Fibroblast of villous mesenchyme (primary cell): Measurements from ENCODE around the gene BBS2. TPM values are rescaled to one million over a fixed set of nuclear protein-coding genes. Genes with fewer than 3 reads are reported as not detected.
"Not testable (repeated sequence)": the region's sequence is repeated elsewhere in the genome, so short reads cannot be mapped to it uniquely, and the experiment has no call there.

Experiments
- DNase-seq: peaks from one replicate; pipeline ENCODE4 v3.0.0-alpha.2; 2010; ENCODE audit warnings: low read depth
- H3K4me3 ChIP-seq: 2 replicates; pipeline ENCODE4 v1.5.1; 2011; ENCODE audit warnings: low read depth, mild to moderate bottlenecking, low read length
- CTCF ChIP-seq: IDR thresholded peaks from 2 replicates; pipeline ENCODE4 v1.5.1; 2012; ENCODE audit warnings: low read depth, mild to moderate bottlenecking, low read length; ENCODE audit not compliant: insufficient read depth
- total RNA-seq: library from RNA; depleted of rRNA; stranded (reverse); fragments of >200 nt; gene quantifications from 2 replicates; pipeline ENCODE4 v1.2.3, GENCODE V29; 2012

BBS2 gene
- total RNA-seq, 1 donor: 60.5 TPM

- DNase-seq: no peak
- no peak overlapping the region for H3K4me3 ChIP-seq
- no peak for TF ChIP-seq CTCF
Measured at GRCh38 chr16:56493126-56493525, 26.7 kb downstream of the BBS2 start.

DNA sequence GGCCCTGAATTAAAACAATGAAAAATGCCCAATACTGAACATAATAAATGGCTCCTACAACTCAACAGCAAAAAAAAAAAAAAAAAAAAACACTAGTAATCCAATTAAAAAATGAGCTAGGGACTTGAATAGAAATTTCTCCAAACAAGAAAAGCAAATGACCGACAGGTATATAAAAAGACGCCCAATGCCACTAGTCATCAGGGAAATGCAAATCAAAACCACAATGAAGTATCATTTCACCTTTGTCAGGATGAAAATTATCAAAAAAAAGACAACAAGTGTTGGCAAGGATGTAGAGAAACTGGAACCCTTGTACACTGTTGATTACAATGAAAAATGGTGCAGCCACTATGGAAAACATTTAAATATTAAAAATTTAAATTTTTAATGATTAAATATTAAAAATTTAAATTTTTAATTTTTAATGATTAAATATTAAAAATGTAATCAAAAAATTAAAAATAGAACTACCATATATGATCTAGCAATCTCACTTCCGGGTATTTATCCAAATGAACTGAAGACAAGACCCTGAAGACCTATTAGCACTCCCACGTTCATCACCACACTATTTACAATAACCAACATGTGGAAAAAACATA lies 28.1 kb downstream of the BBS2 start:
- no peak for DNase-seq
- H3K4me3 ChIP-seq: no peak overlapping the region
- TF ChIP-seq CTCF: no peak

GRCh38 chr16:56488868-56489267 lies 31.0 kb downstream of the BBS2 start:
- H3K4me3 ChIP-seq, DNase-seq: not testable (repeated sequence)

DNA sequence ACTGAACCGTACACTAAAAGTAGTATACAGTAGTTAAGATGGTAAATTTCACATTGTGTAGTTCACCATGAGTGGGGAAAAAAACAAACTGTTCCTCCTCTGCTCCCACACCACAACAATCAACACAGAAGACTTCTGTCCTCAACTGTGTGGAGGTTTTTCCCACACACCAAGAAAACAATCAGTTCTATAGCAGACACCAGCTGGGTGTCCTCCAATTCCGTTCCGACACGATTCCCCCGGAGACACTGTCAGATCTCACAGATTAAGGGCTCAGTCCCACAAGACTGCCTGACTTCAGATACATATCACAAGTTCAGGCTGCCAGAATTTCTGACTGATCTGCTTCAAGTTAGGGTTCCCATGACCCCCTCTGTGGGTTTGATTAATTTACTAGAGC lies 31.8 kb downstream of the BBS2 start:
- no peak for TF ChIP-seq CTCF
- no peak overlapping the region for H3K4me3 ChIP-seq
- no peak for DNase-seq

- no peak for TF ChIP-seq CTCF
- no peak for DNase-seq
- H3K4me3 ChIP-seq: no peak overlapping the region
Measured at GRCh38 chr16:56483394-56483793, 36.4 kb downstream of the BBS2 start.

DNA sequence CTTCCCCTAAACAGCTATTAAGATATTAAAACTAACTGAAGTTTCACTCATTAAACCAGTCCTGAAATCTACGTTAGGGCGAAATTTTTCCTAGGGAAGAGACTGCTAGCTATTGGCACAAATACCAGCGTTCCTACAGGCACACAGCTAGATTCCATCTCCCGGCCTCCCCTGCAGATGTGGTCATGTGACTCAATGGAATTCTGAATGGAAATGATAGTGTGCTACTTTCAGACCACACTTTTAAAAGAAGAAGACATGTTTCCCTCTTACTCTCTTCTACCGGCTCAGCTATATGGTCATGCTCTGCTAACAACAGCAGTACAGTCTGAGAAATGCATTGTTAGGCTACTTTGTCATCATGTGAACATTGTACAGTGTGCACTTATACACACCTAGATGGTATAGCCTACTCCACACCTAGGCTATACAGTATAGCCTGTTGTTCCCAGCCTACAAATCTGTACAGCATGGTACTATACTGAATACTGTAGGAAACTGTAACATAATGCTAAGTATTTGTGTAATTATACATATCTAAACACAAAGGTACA lies 37.1 kb downstream of the BBS2 start:
- no peak for TF ChIP-seq CTCF
- H3K4me3 ChIP-seq: no peak overlapping the region
- DNase-seq: no peak

GRCh38 chr16:56481468-56482122 lies 38.2 kb downstream of the BBS2 start:
- TF ChIP-seq CTCF: no peak
- H3K4me3 ChIP-seq: no peak overlapping the region
- DNase-seq: peak; percentile 52
